D341Med (cell line): ENCODE measurements around the gene ZBTB17.
"Not testable (repeated sequence)": the region's sequence is repeated elsewhere in the genome, so short reads cannot be mapped to it uniquely, and the experiment has no call there.

ENCODE experiments used
- DNase-seq: peaks from one replicate; pipeline ENCODE4 v3.0.0; 2012; ENCODE audit warnings: low spot score

Gene ZBTB17

DNA sequence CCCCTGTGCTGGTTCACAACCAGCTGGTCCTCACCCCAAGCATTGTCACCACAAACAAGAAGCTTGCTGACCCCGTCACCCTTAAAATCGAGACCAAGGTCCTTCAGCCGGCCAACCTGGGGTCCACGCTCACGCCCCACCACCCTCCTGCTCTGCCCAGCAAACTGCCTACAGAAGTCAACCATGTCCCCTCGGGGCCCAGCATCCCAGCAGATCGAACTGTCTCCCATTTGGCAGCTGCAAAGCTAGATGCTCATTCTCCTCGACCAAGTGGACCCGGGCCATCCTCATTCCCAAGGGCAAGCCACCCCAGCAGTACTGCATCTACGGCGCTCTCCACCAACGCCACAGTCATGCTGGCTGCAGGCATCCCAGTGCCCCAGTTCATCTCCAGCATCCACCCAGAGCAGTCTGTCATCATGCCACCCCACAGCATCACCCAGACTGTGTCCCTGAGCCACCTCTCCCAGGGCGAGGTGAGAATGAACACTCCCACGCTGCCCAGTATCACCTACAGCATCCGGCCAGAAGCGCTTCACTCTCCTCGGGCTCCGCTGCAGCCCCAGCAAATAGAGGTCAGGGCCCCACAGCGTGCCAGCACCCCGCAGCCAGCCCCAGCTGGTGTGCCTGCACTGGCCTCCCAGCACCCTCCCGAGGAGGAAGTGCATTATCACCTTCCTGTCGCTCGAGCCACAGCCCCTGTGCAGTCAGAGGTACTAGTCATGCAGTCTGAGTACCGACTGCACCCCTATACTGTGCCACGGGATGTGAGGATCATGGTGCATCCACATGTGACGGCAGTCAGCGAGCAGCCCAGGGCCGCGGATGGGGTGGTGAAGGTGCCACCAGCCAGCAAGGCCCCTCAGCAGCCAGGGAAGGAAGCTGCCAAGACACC is 40.6 kb downstream of the ZBTB17 start:
- no peak for DNase-seq

GRCh38 chr1:15934211-15935055 is 41.5 kb downstream of the ZBTB17 start:
- no peak for DNase-seq

DNA sequence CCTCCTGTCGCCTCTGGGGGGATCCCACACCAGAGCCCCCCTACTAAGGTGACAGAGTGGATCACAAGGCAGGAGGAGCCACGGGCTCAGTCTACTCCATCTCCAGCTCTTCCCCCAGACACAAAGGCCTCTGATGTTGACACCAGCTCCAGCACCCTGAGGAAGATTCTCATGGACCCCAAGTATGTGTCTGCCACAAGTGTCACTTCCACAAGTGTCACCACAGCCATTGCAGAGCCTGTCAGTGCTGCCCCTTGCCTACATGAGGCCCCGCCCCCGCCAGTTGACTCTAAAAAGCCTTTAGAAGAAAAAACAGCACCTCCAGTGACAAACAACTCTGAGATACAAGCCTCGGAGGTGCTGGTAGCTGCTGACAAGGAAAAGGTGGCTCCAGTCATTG is 42.2 kb downstream of the ZBTB17 start:
- DNase-seq = no peak

DNA sequence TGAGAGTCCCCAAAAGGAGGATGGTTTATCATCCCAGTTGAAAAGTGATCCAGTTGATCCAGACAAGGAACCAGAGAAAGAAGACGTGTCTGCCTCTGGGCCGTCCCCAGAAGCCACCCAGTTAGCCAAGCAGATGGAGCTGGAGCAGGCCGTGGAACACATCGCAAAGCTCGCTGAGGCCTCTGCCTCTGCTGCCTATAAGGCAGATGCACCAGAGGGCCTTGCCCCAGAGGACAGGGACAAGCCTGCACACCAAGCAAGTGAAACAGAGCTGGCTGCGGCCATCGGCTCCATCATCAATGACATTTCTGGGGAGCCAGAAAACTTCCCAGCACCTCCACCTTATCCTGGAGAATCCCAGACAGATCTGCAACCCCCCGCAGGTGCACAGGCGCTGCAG is 43.3 kb downstream of the ZBTB17 start:
- DNase-seq = no peak

GRCh38 chr1:15931884-15932283 is 44.0 kb downstream of the ZBTB17 start:
- no peak for DNase-seq

GRCh38 chr1:15931401-15931800 is 44.5 kb downstream of the ZBTB17 start:
- DNase-seq = no peak

GRCh38 chr1:15928971-15929965 is 46.6 kb downstream of the ZBTB17 start:
- no peak for DNase-seq

- not testable (repeated sequence) for DNase-seq
Observed at GRCh38 chr1:15926448-15926847, 49.5 kb downstream of the ZBTB17 start.

- no peak for DNase-seq
Observed at GRCh38 chr1:15923241-15923640, 52.7 kb downstream of the ZBTB17 start.

DNA sequence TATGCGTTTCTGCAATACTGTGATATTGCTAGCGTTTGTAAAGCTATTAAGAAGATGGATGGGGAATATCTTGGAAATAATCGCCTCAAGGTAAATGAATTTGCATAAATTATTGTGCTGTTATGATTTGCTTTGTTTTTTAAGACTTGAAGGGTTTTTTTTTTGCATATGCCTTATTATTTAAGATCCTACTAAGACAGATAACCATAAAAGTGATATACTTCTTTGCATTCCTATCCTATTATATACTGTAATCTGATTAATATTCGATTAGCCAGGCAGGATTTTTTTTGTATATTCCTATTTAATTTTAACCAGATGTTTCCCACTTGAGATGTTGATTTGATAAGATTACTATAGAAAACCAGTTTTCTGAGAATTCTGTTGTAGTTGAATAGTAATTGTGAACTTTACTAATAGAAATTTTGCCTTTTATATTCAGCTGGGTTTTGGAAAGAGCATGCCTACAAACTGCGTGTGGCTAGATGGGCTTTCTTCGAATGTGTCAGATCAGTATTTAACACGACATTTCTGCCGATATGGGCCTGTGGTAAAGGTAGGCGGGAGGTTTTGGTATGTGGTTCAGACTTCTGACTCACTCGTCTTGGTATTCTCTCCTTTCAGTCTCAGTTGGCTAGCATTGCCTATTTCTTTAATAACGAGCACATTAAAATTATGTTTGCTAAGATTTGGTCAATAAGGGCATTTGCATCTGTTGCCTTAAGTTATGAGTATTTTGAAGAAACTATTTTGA is 56.8 kb downstream of the ZBTB17 start:
- no peak for DNase-seq

DNA sequence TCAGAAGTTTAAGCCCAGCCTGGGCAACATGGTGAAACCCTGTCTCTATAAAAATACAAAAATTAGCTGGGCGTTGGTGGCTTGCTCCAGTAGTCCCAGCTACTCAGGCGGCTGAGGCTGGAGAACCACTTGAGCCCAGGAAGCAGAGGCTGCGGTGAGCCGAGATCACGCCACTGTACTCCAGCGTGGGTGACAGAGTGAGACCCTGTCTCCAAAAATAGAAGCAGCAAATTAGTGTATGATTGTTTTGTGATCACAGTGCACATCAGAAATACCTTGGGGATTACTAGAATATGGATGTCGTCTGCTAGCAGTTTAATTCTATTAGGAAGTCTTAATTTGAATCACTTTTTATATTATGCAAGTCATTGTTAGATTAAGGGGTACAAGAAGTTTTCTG is 59.0 kb downstream of the ZBTB17 start:
- no peak for DNase-seq

DNA sequence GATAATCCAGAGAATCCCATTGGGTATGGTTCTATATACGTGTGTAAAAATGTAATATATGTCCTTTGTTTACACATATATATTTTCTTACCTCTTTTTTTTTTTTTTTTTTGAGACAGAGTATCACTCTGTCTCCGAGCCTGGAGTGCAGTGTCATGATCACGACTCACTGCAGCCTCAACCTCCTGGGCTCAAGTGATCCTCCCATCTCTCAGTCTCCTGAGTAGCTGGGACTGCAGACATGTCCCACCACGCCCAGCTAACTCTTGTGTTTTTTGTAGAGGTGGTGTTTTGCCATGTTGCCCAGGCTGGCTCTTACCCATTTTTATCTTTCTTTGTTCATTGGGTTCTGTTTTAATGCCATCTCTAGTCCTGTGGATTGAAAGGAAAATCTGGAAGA is 59.5 kb downstream of the ZBTB17 start:
- no peak for DNase-seq

DNA sequence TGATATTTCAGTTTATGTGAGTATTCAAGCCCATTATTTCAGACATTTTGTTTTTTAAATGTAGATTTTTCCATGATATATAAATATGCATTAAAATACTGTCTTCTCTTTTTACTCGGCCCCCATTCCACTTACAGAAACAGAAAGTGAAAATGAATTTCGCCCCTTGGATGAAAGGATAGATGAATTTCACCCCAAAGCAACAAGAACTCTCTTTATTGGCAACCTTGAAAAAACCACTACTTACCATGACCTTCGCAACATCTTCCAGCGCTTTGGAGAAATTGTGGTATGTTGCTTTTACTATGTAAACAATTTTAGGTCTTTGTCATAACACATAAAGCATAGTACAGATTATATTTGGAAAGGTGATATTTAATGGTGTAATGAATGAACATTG is 59.9 kb downstream of the ZBTB17 start:
- DNase-seq = no peak

DNA sequence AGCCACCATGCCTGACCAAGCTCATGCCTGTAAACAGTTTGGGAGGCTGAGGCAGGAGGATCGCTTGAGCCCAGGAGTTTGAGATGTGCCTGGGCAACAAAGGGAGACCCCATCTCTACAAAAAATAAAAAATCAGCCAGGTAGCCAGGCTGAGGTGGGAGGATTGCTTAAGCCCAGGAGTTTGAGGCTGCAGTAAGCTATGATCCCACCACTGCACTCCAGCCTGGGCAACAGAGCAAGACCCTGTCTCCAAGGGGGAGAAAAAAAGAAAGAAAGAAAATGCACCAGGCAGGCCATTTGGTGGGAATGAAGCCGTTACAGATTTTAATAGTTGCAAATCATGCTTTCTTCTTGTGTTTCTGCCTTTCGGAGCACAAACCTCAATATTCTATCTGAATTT is 62.3 kb downstream of the ZBTB17 start:
- DNase-seq = not testable (repeated sequence)

GRCh38 chr1:15911927-15912326 is 64.0 kb downstream of the ZBTB17 start:
- no peak for DNase-seq

- no peak for DNase-seq
Observed at GRCh38 chr1:15911141-15911540, 64.8 kb downstream of the ZBTB17 start.

- DNase-seq = no peak
Observed at GRCh38 chr1:15908597-15908996, 67.3 kb downstream of the ZBTB17 start.

DNA sequence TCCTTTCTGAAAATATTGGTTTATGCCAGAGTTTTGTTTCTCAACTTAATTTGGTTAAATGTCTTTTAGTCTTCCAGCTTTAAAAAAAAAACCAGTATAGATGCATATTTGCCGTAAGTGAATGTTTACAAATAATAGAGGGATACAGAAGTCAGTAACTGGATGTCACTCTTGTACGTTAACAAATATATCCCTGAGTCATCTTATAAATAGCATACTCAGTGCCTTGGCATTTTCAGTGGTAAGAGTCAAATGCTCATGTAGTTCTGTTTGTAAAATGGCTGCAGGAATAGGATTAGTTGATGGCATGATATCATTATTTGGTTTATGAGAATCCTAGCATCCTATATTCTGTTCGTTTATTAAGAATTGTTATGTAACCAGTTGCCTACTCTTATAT is 73.0 kb downstream of the ZBTB17 start:
- no peak for DNase-seq

GRCh38 chr1:15900662-15901279 is 75.1 kb downstream of the ZBTB17 start:
- no peak for DNase-seq

DNA sequence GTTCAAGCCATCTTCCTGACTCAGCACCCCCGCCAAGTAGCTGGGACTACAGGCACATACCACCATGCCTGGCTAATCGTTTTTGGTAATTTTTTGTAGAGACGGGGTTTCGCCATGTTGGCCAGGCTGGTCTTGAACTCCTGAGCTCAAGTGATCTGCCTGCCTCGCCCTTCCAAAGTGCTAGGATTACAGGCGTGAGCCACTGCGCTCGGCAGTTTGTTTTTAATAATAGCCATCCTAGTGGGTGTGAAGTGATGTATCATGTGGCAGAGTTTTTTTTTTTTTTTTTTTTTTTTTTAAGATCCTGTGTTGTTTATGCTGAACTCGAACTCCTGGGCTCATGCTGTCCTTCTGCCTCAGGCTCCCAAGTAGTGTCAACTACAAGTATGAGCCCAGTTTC is 76.6 kb downstream of the ZBTB17 start:
- no peak for DNase-seq
